ENCODE results near the gene KLK14. TPM values are rescaled to one million over a fixed set of nuclear protein-coding genes. Genes with fewer than 3 reads are reported as not detected.
A peak's percentile ranks its signal among the peaks of the same experiment; 100 is the strongest.

Gene KLK14
- total and polyA plus RNA-seq, 9 donors, result 0.10 to 1.5 (median 0.32) TPM; not detected in 5

DNA sequence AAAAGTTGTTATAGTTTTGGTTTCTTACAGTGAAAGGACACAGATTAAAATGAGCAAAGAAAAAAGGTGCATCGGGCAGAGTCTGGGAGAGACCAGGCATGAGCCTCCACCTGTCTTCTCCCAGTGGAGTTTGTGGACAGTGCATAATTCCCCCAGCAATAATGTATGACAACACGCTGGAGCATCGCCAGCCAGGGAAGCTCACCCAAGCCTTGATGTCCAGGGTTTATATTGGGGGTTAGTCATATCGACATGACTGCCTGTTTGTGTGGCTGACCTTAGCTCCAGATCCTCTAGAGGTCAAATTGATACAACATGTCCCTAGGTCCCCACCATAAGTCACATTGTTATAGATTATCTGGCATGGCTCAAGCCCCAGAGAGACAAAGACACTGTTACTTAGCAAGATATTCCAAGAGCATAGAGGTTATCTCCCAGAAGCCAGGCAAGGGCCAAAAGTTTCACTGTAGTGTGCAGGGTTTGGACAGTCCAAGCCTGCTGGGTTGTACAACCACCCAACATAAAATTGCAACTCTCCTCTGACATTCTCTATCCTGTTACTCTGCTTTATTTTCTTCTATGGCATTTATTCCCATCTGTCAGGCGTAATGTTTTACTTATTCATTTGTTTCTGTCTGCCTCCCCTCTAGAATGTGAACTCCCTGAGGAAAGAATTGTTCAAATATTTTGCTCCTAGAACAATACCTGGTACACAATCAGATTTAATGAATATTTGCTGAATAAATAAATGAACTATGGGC is 12.2 kb downstream of the KLK14 start:
- no peak for DNase-seq
- intact Hi-C loops (cut with DNase I), result no loop called here
- WGBS, 3 donors, result 80 to 84% (median 82%) methylated on average over 5 of the region's 5 CpGs
- H3K27me3 ChIP-seq, result no peaks in the 10 kb centered on the region
- no peak overlapping the region for H3K27ac ChIP-seq
- H3K36me3 ChIP-seq, result no peaks in the 10 kb centered on the region
- H3K9me3 ChIP-seq, result no peaks in the 10 kb centered on the region
- no peak for TF ChIP-seq POLR2A (IDR thresholded peaks at IDR 0.05)
- no peak for TF ChIP-seq EP300 (IDR thresholded peaks at IDR 0.05)
- TF ChIP-seq, protein P1, sequence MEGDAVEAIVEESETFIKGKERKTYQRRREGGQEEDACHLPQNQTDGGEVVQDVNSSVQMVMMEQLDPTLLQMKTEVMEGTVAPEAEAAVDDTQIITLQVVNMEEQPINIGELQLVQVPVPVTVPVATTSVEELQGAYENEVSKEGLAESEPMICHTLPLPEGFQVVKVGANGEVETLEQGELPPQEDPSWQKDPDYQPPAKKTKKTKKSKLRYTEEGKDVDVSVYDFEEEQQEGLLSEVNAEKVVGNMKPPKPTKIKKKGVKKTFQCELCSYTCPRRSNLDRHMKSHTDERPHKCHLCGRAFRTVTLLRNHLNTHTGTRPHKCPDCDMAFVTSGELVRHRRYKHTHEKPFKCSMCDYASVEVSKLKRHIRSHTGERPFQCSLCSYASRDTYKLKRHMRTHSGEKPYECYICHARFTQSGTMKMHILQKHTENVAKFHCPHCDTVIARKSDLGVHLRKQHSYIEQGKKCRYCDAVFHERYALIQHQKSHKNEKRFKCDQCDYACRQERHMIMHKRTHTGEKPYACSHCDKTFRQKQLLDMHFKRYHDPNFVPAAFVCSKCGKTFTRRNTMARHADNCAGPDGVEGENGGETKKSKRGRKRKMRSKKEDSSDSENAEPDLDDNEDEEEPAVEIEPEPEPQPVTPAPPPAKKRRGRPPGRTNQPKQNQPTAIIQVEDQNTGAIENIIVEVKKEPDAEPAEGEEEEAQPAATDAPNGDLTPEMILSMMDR (IDR thresholded peaks at IDR 0.05), result no peak
- no peaks in the 10 kb centered on the region for H3K4me1 ChIP-seq (ENCODE audit: insufficient read depth)
- no peak overlapping the region for H3K4me3 ChIP-seq

- TF ChIP-seq, protein P1 (IDR thresholded peaks at IDR 0.05), result no peak
- TF ChIP-seq EP300 (IDR thresholded peaks at IDR 0.05), result no peak
- H3K4me3 ChIP-seq, result no peak overlapping the region
- intact Hi-C loops (cut with DNase I), result no loop called here
- peaks cover 3% of the 10 kb centered on the region for H3K4me1 ChIP-seq (ENCODE audit: insufficient read depth)
- WGBS, 3 donors, result 68 to 72% (median 70%) methylated on average over 7 of the region's 7 CpGs
- H3K27me3 ChIP-seq, result no peaks in the 10 kb centered on the region
- DNase-seq, result no peak
- H3K9me3 ChIP-seq, result no peaks in the 10 kb centered on the region
- H3K27ac ChIP-seq, result no peak overlapping the region
- no peaks in the 10 kb centered on the region for H3K36me3 ChIP-seq
Observed at GRCh38 chr19:51066393-51067186, 16.1 kb downstream of the KLK14 start.

GRCh38 chr19:51065221-51065960 is 17.3 kb downstream of the KLK14 start:
- H3K27me3 ChIP-seq, result no peaks in the 10 kb centered on the region
- intact Hi-C loops (cut with DNase I), result no loop called here
- peaks cover 3% of the 10 kb centered on the region for H3K4me1 ChIP-seq (ENCODE audit: insufficient read depth)
- TF ChIP-seq, protein P1 (IDR thresholded peaks at IDR 0.05), result no peak
- TF ChIP-seq POLR2A (IDR thresholded peaks at IDR 0.05) (no peak), EP300 (IDR thresholded peaks at IDR 0.05) (no peak)
- no peaks in the 10 kb centered on the region for H3K9me3 ChIP-seq
- no peaks in the 10 kb centered on the region for H3K36me3 ChIP-seq
- no peak for DNase-seq
- 12 to 16% (median 12%) methylated on average over 24 to 25 of the region's 25 CpGs for WGBS, 3 donors
- no peak overlapping the region for H3K4me3 ChIP-seq
- H3K27ac ChIP-seq, result no peak overlapping the region

- Histone ChIP-seq H3K27me3 (no peaks in the 10 kb centered on the region), H3K27ac (no peak within 1 kb of the TSS), H3K4me1 (ENCODE audit: insufficient read depth) (peaks cover 3% of the 10 kb centered on the region), H3K9me3 (no peaks in the 10 kb centered on the region), H3K36me3 (no peaks in the 10 kb centered on the region), H3K4me3 (no peak within 1 kb of the TSS)
- DNase-seq, result peak in 4 of 5 donors; percentile 15 to 66 (median 43)
- 13 to 15% (median 13%) methylated on average over 34 to 38 of the region's 38 CpGs for WGBS, 3 donors
- intact Hi-C loops (cut with DNase I), result no loop called here
- TF ChIP-seq, protein P1 (IDR thresholded peaks at IDR 0.05), result no peak
- TF ChIP-seq EP300 (IDR thresholded peaks at IDR 0.05) (no peak), POLR2A (IDR thresholded peaks at IDR 0.05) (no peak)
Observed at GRCh38 chr19:51064534-51065220, 18.0 kb downstream of the KLK14 start, which contains the start of gene KLK13. Gene KLK13 (minus strand): TSS chr19:51065092. CDS start chr19:51065067, 25 bp downstream.
